Measurements from ENCODE around the gene HIBADH. TPM values are rescaled to one million over a fixed set of nuclear protein-coding genes. Genes with fewer than 3 reads are reported as not detected.

The HIBADH gene
- total and polyA plus RNA-seq, 12 donors, result 24.7 to 94.0 (median 77.7) TPM

- no peak for TF ChIP-seq CTCF (IDR thresholded peaks at IDR 0.05)
- no peak for DNase-seq
- WGBS, 2 donors, result 97 to 99% methylated on average over 4 of the region's 4 CpGs
Observed at GRCh38 chr7:27567266-27567665, 95.4 kb downstream of the HIBADH start.

GRCh38 chr7:27564881-27565482 lies 97.7 kb downstream of the HIBADH start:
- H3K27me3 ChIP-seq, result no peaks in the 10 kb centered on the region

More at GRCh38 chr7:27567266-27567665, 95.4 kb downstream of the HIBADH start:
- Histone ChIP-seq H3K36me3 (no peaks in the 10 kb centered on the region), H3K4me3 (no peak overlapping the region), H3K27me3 (no peaks in the 10 kb centered on the region), H3K27ac (no peak overlapping the region), H3K9me3 (peaks cover 0 to 19% (median 0%) of the 10 kb centered on the region in 11 donors), H3K4me1 (no peaks in the 10 kb centered on the region)
- intact Hi-C loops (cut with DNase I), result no loop called here
- no peak for ATAC-seq

GRCh38 chr7:27560706-27561235 lies 101.9 kb downstream of the HIBADH start:
- DNase-seq, result no peak
- Histone ChIP-seq H3K9me3 (peaks cover 0 to 12% (median 0%) of the 10 kb centered on the region in 11 donors), H3K36me3 (no peaks in the 10 kb centered on the region), H3K27me3 (no peaks in the 10 kb centered on the region), H3K4me3 (no peak overlapping the region), H3K4me1 (no peaks in the 10 kb centered on the region), H3K27ac (no peak overlapping the region)
- TF ChIP-seq CTCF (IDR thresholded peaks at IDR 0.05), result no peak
- intact Hi-C loops (cut with DNase I), result no loop called here
- no peak for ATAC-seq

More at GRCh38 chr7:27564881-27565482, 97.7 kb downstream of the HIBADH start:
- TF ChIP-seq CTCF (IDR thresholded peaks at IDR 0.05), result no peak
- intact Hi-C loops (cut with DNase I), result no loop called here
- ATAC-seq, result no peak
- WGBS, 2 donors, result 77 to 82% methylated on average over 4 of the region's 4 CpGs
- no peak overlapping the region for H3K4me3 ChIP-seq
- H3K9me3 ChIP-seq, result peaks cover 0 to 19% (median 0%) of the 10 kb centered on the region in 11 donors
- H3K27ac ChIP-seq, result no peak overlapping the region
- no peaks in the 10 kb centered on the region for H3K36me3 ChIP-seq
- DNase-seq, result no peak
- no peaks in the 10 kb centered on the region for H3K4me1 ChIP-seq

GRCh38 chr7:27555670-27556069 lies 107.0 kb downstream of the HIBADH start:
- Histone ChIP-seq H3K27ac (no peak overlapping the region), H3K4me3 (no peak overlapping the region), H3K4me1 (no peaks in the 10 kb centered on the region), H3K36me3 (no peaks in the 10 kb centered on the region), H3K27me3 (no peaks in the 10 kb centered on the region), H3K9me3 (no peaks in the 10 kb centered on the region)
- ATAC-seq (no peak), DNase-seq (no peak)
- 91 to 95% methylated on average over 2 of the region's 2 CpGs for WGBS, 2 donors
- intact Hi-C loops (cut with DNase I), result no loop called here
- no peak for TF ChIP-seq CTCF (IDR thresholded peaks at IDR 0.05)

All from heart right ventricle (tissue), 16 donors.